ENCODE results near the gene OR10J4.
"Not testable (repeated sequence)": the region's sequence is repeated elsewhere in the genome, so short reads cannot be mapped to it uniquely, and the experiment has no call there.

Gene OR10J4

DNA sequence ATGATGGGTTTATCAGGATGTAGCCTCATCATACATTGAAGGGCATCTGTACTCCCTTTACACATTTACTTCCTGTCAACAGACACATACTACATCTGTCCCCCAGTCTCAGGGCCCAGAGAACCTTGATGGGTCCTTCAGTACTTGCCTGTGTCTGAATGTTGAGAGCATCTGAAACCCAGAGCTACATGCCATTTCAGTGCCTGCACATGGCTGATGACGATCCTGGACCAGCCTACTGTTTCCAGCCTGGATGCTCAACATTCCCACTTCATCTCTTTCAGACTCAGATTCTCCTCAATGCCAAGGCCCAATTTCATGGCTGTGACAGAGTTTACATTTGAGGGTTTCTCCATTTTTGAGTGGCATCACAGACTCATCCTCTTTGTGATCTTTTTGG lies at the start of gene OR10J4:
TSS of gene OR10J4 (plus strand) at position 301 of the 400 bp plus-strand sequence.
- no peak for DNase-seq (ENCODE audit: low read depth in 1 of 2, low spot score in 1 of 2)

DNA sequence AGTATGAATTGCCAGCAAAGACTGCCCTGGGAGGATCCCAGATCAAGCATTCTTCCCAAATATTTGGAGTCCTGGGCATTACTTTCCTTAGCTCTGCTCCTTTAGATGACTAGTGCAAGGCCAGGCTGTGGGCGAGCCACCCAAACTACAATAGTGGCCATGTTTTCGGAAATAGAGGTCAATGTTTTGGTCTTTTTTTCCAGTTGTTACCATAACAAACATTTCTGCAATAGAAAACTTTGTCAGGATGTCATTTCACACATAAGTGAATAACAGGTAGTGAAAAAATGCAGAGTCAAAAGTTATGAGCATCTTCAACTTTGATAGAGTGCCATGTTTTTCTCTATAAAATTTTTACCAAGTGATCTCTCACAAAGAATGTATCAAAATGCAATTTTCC lies 25.2 kb upstream of the OR10J4 start:
- DNase-seq (ENCODE audit: low read depth in 1 of 2, low spot score in 1 of 2): no peak

DNA sequence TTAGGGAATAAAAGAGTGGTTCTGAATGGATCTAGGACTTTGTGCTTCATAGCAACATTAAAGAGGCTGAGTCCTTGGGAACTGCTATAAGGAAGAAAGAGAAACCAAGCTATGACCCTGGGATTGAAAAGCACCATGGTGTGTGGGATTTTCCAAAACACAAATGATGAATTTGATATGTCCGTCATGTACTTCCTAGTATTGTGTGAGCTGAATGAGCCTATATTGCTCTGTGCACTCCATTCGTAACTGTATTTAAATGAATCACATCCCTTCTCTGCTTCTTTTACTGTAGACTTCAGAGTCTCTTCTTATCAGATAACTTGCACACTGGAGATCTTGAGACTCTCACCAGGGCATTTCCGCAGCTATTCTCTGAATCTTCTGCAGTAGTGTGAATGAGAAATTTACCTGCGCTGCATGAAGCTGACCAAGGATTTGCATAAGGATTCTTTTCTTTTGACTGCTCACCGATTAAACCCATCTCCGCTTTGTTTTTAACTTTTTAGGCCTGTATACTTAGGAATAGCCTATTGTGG lies 23.1 kb upstream of the OR10J4 start:
- no peak for DNase-seq (ENCODE audit: low read depth in 1 of 2, low spot score in 1 of 2)

DNA sequence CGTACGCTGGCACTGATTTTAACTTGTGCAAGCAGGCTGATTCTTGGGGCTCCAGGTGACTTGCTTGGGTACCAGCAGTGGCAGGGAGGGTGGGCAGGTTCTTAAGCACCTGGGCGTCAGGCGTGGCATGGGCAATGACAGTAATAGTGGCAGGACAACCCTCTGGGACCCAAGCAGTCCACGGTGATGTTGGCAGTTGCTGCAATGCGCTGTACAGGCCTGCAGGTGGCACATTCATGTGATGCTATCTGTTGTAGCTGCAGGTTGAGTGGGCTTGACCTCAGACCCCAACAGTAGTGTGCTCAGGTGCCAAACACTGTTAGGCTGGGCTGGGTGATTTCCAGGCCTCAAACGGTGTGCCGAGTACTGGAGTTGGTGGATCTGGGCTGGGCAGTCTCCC lies 10.2 kb upstream of the OR10J4 start:
- DNase-seq (ENCODE audit: low read depth in 1 of 2, low spot score in 1 of 2): no peak

DNA sequence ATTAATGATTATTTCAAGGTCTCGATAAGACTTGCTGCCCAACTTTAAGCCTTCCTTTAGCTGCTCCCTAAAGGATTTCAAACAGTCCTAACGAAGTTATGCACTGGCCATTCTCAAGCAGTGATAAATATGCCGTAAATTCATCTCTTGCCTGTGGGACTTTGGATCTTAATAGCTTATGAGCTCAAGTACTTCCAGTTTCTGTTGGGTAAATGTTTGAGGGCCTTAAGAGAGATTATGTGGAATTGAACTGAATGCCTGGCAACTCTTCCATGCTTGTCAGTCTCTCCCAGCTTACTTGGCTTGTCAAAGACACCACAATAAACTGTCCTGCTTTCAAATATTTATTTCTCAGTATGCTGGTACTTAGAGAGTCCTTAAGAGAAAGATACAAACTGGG lies 3.5 kb upstream of the OR10J4 start:
- DNase-seq (ENCODE audit: low read depth in 1 of 2, low spot score in 1 of 2): no peak

DNA sequence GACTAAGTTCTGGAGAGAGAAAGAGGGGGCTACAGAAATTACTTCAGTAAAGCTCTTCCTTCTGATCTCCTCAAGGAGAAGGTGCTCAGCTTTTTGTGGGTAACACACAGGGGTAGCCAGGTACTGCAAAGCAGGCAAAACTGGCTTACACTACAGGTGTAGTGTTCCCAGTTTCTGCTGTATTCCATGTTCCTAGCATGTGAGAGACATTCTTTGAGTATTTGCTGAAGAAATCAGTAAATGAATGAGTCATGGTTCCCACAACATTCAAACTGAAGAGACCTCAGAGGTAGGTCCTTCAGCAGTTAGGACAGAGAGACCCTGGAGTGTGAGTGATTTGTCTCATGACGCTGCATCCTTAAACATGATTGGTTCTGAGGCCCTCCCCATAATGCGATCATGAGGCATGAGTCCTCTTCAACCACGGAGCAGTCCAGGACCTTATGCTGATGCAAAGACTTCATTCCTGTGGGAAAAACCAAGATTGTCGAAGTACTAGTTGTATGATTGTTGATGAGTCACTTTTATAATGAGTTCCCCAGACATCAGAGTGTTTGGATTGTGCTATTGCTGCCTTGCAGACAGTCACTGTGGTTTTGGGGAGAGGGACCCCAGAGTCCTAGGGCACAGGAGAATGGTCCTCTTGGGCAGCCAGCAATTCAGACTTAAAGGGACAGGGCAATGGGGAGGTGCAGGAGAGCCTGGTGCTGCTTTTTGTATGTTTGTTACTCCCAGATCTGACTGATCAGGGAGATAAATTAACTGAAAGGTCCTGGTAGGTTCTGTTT lies 2.7 kb upstream of the OR10J4 start:
- no peak for DNase-seq (ENCODE audit: low read depth in 1 of 2, low spot score in 1 of 2)

DNA sequence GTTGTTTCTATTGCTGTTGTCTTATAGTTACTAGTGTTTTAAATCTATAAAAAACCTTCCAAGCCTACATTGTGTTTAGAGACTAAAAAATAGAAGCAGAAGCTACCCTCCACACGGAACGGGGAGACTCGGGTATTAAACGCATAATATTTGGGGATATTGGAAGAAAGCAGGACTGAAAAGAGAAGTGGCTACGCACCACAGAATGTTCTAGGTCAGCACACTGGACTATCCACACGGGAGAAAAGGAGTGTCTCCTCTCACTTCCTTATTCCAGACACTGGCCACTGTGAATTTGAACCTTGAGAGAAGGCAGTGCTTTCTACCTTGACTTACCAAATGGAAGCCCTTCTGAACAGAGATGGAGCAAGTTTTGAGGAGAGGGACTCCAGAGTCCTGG lies 1.0 kb upstream of the OR10J4 start:
- DNase-seq (ENCODE audit: low read depth in 1 of 2, low spot score in 1 of 2): no peak

DNA sequence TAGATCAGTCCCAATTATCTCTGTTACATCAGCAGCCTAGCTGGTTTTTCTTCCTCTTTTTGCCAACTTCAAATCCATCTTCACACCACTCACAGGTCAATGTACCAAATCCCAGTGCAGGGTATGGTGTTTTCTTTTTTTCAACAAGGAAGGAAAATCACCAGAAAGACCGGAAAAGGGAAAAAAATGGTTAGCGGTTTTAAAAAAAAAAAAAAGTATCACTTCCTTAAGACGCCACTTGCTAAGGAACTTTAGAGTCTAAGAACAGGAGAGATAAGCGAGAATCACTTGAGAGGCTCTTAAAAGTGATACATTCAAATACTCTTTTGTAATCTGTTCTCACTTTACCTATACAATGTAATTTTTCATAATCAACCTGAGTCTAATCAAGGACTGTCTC lies 4.5 kb downstream of the OR10J4 start:
- no peak for DNase-seq (ENCODE audit: low read depth in 1 of 2, low spot score in 1 of 2)

DNA sequence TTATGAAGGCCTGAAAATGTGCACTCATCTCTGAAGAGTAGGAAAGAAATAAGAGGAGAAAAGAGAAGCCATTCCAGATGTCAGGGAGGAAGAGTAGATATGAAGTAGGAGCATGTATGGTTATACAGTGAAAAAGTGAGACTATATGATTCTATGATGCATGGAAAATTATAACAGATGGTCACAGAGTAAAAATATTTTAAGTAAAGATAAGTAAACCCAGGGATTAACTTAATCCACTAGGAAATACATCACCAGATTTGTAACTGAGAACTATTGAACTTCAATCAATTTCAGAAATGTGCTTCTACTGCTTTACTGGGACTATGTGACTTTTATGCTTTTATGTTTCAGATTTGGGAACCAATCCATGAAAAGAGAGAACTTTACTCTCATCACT lies 7.4 kb downstream of the OR10J4 start, which contains the start of gene OR10J1:
TSS of gene OR10J1 (plus strand) at position 301 of the 400 bp plus-strand sequence. CDS start at position 371, 70 bp downstream.
- no peak for DNase-seq (ENCODE audit: low read depth in 1 of 2, low spot score in 1 of 2)

DNA sequence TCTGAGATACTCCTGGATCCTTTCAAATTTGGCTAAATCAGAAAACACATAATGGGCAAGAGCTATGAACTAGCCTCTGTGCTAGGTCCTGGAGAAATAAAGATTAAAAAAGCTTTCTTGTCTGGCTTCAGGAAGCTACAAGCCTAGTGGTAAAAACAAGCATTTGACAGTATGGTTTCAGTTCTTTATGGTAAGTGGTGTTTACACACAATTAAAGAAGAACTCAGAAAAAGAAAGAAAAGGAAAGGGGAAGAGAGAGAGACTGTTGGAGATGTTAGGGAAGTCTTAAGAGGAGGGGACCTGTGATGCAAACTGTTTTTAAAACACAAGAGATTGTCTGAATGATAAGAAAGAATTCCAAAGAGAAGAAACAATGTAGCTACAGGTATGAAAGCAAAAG lies 9.4 kb downstream of the OR10J4 start:
- DNase-seq (ENCODE audit: low read depth in 1 of 2, low spot score in 1 of 2): no peak

DNA sequence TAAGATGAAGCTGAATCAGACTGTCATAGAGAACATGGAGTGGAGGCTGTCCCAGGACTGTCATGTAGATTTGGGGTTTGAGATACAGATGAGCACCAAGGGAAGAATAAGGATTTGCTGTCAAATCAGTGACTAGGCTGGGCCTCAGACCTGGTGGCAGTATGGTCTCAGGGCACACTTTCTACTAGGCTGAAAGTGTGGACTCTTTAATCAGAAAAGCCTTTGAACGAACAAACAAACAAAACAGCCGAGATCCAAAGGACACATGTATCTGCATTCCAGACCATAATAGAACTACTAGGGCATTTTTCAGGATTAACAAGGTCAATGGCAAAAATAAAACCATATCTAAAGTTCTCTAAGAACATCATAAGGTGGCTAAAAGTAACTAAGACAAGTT lies 10.4 kb downstream of the OR10J4 start:
- no peak for DNase-seq (ENCODE audit: low read depth in 1 of 2, low spot score in 1 of 2)

DNA sequence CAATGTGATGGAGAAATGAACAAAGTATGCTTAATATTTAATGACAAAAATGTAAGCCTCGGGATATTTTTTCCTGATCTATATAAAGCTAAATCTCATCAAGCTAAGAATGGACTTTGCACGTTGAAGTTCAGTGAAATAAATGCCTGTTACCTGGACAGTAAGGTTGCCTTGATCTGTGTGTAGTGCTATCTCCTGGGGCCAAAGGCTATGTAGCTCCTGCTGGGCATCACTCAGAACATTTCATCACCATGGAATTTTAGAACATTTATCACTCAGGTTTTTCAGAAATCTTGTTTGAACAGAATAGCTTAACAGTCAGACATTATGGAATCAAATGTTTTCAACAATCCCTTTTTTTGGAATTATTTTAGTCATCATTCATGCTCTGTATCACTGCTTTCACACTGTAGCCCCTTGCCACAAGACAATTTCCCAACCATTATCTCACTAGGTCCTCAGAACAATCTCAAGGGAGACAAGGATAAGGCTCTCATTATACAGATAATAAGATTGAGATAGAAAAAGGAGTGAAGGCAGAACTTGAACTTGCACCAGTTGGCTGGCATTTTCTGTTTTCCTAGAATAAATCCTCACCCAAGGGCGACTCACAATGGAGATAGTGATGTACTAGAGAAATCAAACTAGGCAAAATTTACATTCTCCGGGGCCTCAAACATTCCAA lies 11.2 kb downstream of the OR10J4 start:
- DNase-seq (ENCODE audit: low read depth in 1 of 2, low spot score in 1 of 2): no peak

DNA sequence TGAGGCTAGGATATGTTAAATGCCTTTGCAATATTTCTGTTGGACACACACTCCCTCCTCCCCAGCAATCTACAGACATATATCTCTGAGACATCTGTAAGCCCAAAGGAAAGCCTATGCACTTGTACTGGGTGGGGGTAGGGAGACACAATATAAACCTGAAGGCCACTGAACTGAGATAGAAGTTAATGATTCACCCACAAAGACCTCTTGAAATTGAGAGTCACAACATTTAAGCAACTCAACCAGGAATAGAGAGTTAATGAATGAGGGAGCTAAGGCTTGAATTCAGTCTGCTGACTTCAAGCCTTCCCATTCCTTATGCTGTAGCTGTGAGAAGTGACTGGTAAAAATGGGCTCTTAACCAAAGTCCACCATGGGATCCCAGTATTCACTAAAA lies 12.5 kb downstream of the OR10J4 start:
- DNase-seq (ENCODE audit: low read depth in 1 of 2, low spot score in 1 of 2): no peak

DNA sequence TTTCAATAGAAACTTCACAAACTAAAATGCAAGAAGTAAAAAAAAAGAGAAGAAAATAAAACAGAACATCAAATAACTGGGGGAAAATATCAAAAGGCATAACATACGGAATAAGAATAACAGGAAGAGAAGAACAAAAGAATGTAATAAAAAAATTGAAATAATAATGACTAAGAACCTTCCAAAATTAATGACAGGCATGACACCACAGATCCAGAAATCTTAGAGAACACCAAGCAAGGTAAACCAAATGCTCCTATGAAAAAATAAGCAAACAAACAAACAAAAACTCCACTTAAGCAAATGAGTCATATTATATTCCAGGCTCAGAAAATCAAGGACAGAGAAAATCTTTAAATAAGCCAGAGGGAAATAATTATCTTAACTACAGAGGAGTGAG lies 16.2 kb downstream of the OR10J4 start:
- DNase-seq (ENCODE audit: low read depth in 1 of 2, low spot score in 1 of 2): no peak

DNA sequence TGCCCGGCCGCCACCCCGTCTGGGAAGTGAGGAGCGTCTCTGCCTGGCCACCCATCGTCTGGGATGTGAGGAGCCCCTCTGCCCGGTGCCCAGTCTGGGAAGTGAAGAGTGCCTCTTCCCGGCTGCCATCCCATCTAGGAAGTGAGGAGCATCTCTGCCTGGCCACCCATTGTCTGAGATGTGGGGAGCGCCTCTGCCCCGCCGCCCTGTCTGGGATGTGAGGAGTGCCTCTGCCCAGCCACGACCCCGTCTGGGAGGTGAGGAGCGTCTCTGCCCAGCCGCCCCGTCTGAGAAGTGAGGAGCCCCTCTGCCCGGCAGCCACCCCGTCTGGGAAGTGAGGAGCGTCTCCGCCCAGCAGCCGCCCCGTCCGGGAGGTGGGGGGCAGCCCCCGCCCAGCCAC lies 17.6 kb downstream of the OR10J4 start:
- DNase-seq (ENCODE audit: low read depth in 1 of 2, low spot score in 1 of 2): not testable (repeated sequence)

DNA sequence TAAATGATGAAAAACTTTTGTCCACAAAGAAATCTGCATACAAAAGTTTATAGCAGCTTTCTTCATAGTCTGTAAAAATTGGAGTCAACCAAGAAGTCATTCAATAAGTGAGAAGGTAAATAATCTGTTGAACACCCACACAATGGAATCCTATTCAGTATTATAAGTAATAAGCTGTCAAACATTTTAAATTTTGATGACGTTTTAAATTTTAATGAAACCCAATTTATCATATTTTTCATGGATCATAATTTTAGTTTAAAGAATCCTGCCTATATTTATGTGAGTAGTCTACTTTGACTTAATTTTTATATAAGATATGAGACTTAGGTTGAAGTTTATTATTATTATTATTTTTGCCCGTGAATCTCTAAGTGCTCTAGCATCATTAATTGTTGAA lies 27.5 kb downstream of the OR10J4 start:
- no peak for DNase-seq (ENCODE audit: low read depth in 1 of 2, low spot score in 1 of 2)

DNA sequence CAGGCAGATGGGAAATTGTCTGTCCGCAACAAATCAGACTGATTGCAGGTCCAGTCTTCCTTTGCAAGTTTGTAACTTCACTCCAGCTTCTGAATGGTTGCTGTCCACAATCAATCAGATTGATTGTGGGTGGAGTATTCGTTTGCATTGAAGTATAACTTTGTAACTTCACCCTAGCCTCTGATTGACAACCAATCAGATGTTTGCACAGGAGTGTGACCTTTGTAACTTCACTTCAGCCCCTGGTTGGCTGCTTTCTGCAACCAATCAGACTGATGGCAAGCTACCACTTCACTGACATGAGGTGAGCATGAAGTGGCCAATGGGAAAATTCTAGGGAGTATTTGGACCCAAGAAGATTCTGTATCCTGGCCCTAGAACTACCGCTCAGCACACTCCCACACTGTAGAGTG lies 33.2 kb downstream of the OR10J4 start:
- DNase-seq (ENCODE audit: low read depth in 1 of 2, low spot score in 1 of 2): no peak

DNA sequence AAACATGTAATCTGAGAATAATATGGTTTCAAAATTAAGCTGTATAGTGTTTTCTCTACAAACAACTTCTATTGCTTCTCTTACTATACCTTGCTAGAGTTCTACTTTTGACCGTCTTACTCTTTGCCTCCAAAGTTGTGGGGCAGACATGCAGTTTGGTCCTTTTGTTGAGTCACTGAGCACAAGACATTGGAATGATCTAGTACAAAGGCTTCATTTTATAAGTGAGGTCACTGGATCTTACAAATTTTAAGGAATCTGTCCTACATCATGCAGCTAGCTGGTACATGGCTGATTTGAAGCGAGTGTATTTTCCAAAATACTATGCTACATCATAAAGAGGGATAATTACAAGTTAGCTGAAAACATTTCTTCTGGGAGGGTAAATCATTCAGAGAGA lies 36.3 kb downstream of the OR10J4 start:
- no peak for DNase-seq (ENCODE audit: low read depth in 1 of 2, low spot score in 1 of 2)

DNA sequence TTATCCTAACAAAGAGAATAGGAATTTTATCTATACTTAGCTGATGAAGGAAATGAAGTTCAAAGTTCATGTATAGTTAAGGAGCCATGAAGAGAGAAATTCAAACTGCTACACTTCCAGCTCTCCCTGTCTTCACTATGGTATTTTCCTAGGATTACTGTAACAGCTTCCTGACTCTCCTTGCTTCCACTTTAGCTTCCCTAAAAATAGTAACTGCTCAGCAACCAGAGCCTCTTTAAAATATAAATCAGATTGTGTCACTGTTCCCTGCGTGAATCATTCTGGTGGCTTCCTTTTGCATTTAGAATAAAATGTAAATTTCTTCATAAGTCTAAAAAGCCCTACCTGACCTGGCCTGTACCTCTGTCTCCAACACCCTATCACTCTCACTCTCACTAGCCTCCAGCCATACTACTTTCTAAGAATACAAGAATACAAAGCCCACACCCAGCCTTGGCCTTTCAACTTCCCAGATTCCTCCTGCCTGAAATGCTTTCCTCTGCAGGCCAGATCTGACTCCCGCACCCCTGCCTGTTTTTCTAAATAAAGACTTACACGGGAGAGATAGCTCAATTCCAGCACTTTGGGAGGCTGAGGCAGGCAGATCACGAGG lies 38.0 kb downstream of the OR10J4 start:
- no peak for DNase-seq (ENCODE audit: low read depth in 1 of 2, low spot score in 1 of 2)

DNA sequence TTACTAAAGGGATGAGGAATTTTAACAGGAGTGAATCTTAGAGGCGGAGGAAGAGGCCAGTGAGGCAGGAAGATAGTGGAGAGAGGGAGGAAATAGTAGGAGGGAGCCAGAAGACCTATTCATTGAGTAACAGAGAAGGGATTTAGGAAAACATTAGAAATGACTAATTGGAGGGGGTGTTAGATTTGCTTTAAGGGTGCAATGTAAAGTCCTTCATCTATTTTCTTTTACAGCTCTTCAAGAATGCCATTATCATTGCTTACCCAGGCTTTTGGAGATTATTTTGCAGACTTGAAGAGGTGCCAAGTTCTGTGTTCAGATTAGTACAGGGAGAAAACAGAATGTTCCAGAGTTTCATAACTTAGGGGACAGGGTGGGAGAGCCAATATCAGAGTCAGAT lies 41.3 kb downstream of the OR10J4 start:
- no peak for DNase-seq (ENCODE audit: low read depth in 1 of 2, low spot score in 1 of 2)

DNA sequence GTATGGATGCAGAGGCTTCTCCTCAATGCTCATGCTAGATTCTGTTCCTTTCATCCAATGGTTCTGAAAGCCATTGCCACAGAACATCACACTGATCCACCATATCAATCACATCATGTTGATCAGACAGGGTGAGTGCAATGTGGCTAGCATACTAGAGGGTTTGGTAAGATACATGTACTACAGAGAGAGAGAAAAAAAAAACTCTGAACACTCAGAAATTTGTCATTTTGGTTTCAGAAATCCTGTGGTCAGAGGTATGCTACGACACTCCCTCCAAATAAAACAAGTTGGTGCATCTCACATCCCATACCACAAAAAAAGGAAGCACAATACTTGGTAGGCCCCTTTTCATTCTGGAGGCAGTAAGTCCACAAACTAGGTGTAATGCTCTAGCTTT lies 42.9 kb downstream of the OR10J4 start:
- DNase-seq (ENCODE audit: low read depth in 1 of 2, low spot score in 1 of 2): no peak

Data from activated CD4-positive, alpha-beta T cell treated with anti-CD3 and anti-CD28 coated beads, Interleukin-2, amount 50 U/mL, for 24 hours (primary cell).